ENCODE results near the gene CAMTA1. TPM values are rescaled to one million over a fixed set of nuclear protein-coding genes. Genes with fewer than 3 reads are reported as not detected.

Gene CAMTA1
- total and polyA plus RNA-seq, 9 of the 15 experiments (the other 6 are each of a cell fraction or from before 2014, with no cell fraction given) = 43.9 to 161 (median 65.9) TPM

GRCh38 chr1:7629465-7630195, 844.4 kb downstream of the CAMTA1 start (continued):
- peak; percentile 70 for TF ChIP-seq ETV1 (tag; conservative IDR thresholded peaks at IDR 0.05; ENCODE audit: low read depth)

GRCh38 chr1:7630378-7630777, 845.1 kb downstream of the CAMTA1 start:
- peaks cover 43 to 91% of the 10 kb centered on the region in 2 experiments; a peak in 4 of 5 replicates for H3K27me3 ChIP-seq (ENCODE audit: control insufficient read depth in 2 of 2, insufficient read depth in 2 of 2, low read length in 2 of 2)
- H3K9me3 ChIP-seq (replicated peaks; ENCODE audit: control insufficient read depth, insufficient read depth, low read depth, low read length) = no peaks in the 10 kb centered on the region
- peaks cover 7% of the 10 kb centered on the region for H3K9me1 ChIP-seq (ENCODE audit: control insufficient read depth, insufficient read depth, low read length)
- H3K9ac ChIP-seq (ENCODE audit: insufficient read depth in 1 of 2, low read depth in 2 of 2, low read length in 2 of 2) = no peak overlapping the region
- H2AFZ ChIP-seq (ENCODE audit: low read depth, low read length) = no peak overlapping the region
- in situ Hi-C loops (cut with MboI) = no loop called here
- peaks cover 53% of the 10 kb centered on the region for H4K20me1 ChIP-seq (replicated peaks; ENCODE audit: control insufficient read depth, insufficient read depth, low read length)
- H3K79me2 ChIP-seq (ENCODE audit: control insufficient read depth, insufficient read depth, low read length) = no peaks in the 10 kb centered on the region
- peaks cover 0 to 10% of the 10 kb centered on the region in 2 experiments; a peak in 3 of 5 replicates for H3K4me1 ChIP-seq (replicated peaks in 1 of 2; ENCODE audit: control insufficient read depth in 2 of 2, insufficient read depth in 2 of 2, low read length in 2 of 2)
- 6% methylated on average over 8 of the region's 8 CpGs for WGBS (ENCODE audit: insufficient coverage, low coverage, missing lambda C conversion rate)
- no peaks in the 10 kb centered on the region for H3K36me3 ChIP-seq (ENCODE audit: control insufficient read depth, insufficient read depth, low read length)
- intact Hi-C loops (cut with micrococcal nuclease) = no loop called here
- no peak for ATAC-seq
- no peak overlapping the region for H3K27ac ChIP-seq (ENCODE audit: extremely low read depth, low read depth, low read length)
- BruUV-seq (replicated peaks) = no TSS peak
- ChIA-PET CTCF (ENCODE audit: low intra/inter-chr PET ratio) (no interaction called here), POLR2A (interaction anchor here (0.7 kb wide), 1 partner anchor 1168 kb away, joined by 3 read pairs; no protein-coding TSS in a partner anchor)
- no peak overlapping the region for H3K4me3 ChIP-seq
- DNase-seq (ENCODE audit: extremely low read depth in 1 of 4, low spot score in 3 of 4) = no peak
- no peak for FAIRE-seq
- H3K4me2 ChIP-seq (ENCODE audit: insufficient read depth, low read length) = no peak overlapping the region
- TF ChIP-seq FOXP1 (CRISPR knock-in tag; IDR thresholded peaks at IDR 0.05) (no peak), EP300 (IDR thresholded peaks at IDR 0.05; ENCODE audit: low read length) (no peak), STAG1 (CRISPR knock-in tag; IDR thresholded peaks at IDR 0.05; ENCODE audit: borderline replicate concordance) (no peak), PCBP1 (IDR thresholded peaks at IDR 0.05; ENCODE audit: low read depth, low read length, poor library complexity, severe bottlenecking) (no peak), STAT6 (CRISPR knock-in tag; IDR thresholded peaks at IDR 0.05) (no peak), SAP30 (IDR thresholded peaks at IDR 0.05; ENCODE audit: borderline replicate concordance, insufficient read depth, low read depth, low read length, poor library complexity, severe bottlenecking) (no peak), GABPB1 (CRISPR knock-in tag; IDR thresholded peaks at IDR 0.05) (no peak), ZNF644 (tag; IDR thresholded peaks at IDR 0.05; ENCODE audit: low read depth) (no peak), MNT (conservative IDR thresholded peaks at IDR 0.05) (no peak), MTA3 (IDR thresholded peaks at IDR 0.05; ENCODE audit: borderline replicate concordance) (no peak), PKNOX1 (IDR thresholded peaks at IDR 0.05) (no peak)
